Measurements from ENCODE around the gene RSF1. TPM values are rescaled to one million over a fixed set of nuclear protein-coding genes. Genes with fewer than 3 reads are reported as not detected.

Gene RSF1
- total RNA-seq, 4 donors from 2014 or later, result 38.4 to 129 (median 70.5) TPM

GRCh38 chr11:77723024-77723423 lies 97.5 kb downstream of the RSF1 start:
- TF ChIP-seq POLR2A (IDR thresholded peaks at IDR 0.05), result no peak
- TF ChIP-seq, protein P1, sequence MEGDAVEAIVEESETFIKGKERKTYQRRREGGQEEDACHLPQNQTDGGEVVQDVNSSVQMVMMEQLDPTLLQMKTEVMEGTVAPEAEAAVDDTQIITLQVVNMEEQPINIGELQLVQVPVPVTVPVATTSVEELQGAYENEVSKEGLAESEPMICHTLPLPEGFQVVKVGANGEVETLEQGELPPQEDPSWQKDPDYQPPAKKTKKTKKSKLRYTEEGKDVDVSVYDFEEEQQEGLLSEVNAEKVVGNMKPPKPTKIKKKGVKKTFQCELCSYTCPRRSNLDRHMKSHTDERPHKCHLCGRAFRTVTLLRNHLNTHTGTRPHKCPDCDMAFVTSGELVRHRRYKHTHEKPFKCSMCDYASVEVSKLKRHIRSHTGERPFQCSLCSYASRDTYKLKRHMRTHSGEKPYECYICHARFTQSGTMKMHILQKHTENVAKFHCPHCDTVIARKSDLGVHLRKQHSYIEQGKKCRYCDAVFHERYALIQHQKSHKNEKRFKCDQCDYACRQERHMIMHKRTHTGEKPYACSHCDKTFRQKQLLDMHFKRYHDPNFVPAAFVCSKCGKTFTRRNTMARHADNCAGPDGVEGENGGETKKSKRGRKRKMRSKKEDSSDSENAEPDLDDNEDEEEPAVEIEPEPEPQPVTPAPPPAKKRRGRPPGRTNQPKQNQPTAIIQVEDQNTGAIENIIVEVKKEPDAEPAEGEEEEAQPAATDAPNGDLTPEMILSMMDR (IDR thresholded peaks at IDR 0.05), result no peak
- H3K27ac ChIP-seq, result no peak overlapping the region
- DNase-seq, result no peak
- peaks cover 0 to 5% (median 0%) of the 10 kb centered on the region in 4 donors for H3K4me1 ChIP-seq
- H3K27me3 ChIP-seq, result no peaks in the 10 kb centered on the region
- H3K4me3 ChIP-seq, result no peak overlapping the region
- H3K9me3 ChIP-seq, result no peaks in the 10 kb centered on the region
- peaks cover 0 to 32% (median 0%) of the 10 kb centered on the region in 3 donors for H3K36me3 ChIP-seq

- no peak for TF ChIP-seq POLR2A (IDR thresholded peaks at IDR 0.05)
- TF ChIP-seq, protein P1 (IDR thresholded peaks at IDR 0.05), result no peak
- no peak for DNase-seq
- Histone ChIP-seq H3K27ac (no peak overlapping the region), H3K4me3 (no peak overlapping the region), H3K9me3 (no peaks in the 10 kb centered on the region), H3K4me1 (no peaks in the 10 kb centered on the region), H3K27me3 (no peaks in the 10 kb centered on the region), H3K36me3 (no peaks in the 10 kb centered on the region)
These were observed 110.2 kb downstream of the RSF1 start for GRCh38 chr11:77710358-77710757.

- DNase-seq, result no peak
- H3K4me3 ChIP-seq, result no peak overlapping the region
- TF ChIP-seq POLR2A (IDR thresholded peaks at IDR 0.05), result no peak
- TF ChIP-seq, protein P1 (IDR thresholded peaks at IDR 0.05), result no peak
These were observed 114.5 kb downstream of the RSF1 start for GRCh38 chr11:77705876-77706579.

DNA sequence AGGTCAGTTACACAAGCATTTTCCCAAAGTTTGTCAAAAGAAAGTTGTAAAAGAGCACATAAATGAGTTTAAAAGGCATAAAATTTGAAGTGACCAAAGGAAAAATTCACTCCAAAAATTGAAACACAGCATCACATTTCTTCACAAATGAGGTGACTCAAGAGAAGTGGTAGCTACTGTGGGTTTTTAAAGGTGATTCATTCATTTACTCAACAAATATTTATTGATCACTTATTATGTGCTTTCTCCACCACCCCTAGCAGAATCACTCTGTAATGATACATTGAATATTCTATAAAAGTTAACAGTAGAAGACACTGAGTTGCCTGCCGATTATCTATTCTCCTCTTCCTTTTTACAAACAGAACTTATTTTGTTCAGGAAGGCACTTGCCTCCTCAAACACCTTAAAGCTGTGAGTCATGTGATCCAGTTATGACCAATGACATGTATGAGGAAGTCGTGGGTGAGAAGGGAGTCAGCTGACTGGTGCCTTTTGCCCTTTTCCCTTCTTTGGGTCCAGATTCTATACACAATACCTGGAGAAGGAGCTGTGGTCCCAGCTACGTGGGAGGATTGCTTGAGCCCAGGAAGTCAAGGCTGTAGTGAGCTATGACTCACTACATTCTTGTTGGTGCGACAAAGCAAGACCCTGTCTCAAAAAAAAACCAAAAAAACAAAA lies 115.2 kb downstream of the RSF1 start:
- H3K9me3 ChIP-seq, result no peaks in the 10 kb centered on the region
- no peak overlapping the region for H3K27ac ChIP-seq
- TF ChIP-seq POLR2A (IDR thresholded peaks at IDR 0.05), result no peak
- TF ChIP-seq, protein P1 (IDR thresholded peaks at IDR 0.05), result no peak
- no peaks in the 10 kb centered on the region for H3K4me1 ChIP-seq
- H3K36me3 ChIP-seq, result peaks cover 0 to 21% (median 0%) of the 10 kb centered on the region in 3 donors
- H3K4me3 ChIP-seq, result no peak overlapping the region
- no peak for DNase-seq
- no peaks in the 10 kb centered on the region for H3K27me3 ChIP-seq

More at GRCh38 chr11:77705876-77706579, 114.5 kb downstream of the RSF1 start:
- Histone ChIP-seq H3K27ac (no peak overlapping the region), H3K4me1 (no peaks in the 10 kb centered on the region), H3K27me3 (no peaks in the 10 kb centered on the region), H3K36me3 (peaks cover 0 to 21% (median 0%) of the 10 kb centered on the region in 3 donors), H3K9me3 (no peaks in the 10 kb centered on the region)

DNA sequence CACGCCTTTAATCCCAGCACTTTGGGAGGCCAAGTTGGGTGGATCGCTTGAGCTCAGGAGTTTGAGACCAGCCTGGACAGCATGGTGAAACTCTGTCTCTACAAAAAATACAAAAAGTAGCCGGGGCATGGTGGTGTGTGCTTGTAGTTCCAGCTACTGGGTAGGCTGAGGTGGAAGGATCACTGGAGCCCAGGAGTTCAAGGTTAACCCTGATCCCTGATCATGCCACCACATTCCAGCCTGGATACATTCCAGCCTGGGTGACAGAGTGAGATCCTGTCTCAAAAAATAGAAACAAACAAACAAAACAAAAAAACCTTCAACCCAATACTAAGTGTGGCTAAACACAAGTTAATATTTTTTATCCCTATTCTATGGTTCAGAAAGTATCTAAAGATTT lies 116.5 kb downstream of the RSF1 start:
- no peak for TF ChIP-seq POLR2A (IDR thresholded peaks at IDR 0.05)
- TF ChIP-seq, protein P1 (IDR thresholded peaks at IDR 0.05), result no peak
- Histone ChIP-seq H3K27me3 (no peaks in the 10 kb centered on the region), H3K4me3 (no peak overlapping the region), H3K27ac (no peak overlapping the region), H3K4me1 (no peaks in the 10 kb centered on the region), H3K36me3 (peaks cover 0 to 29% (median 0%) of the 10 kb centered on the region in 3 donors), H3K9me3 (no peaks in the 10 kb centered on the region)
- no peak for DNase-seq

All from Peyer's patch (tissue), 4 donors.